Tibial nerve (tissue), 4 donors: ENCODE measurements around the gene IMP3. TPM values are rescaled to one million over a fixed set of nuclear protein-coding genes. Genes with fewer than 3 reads are reported as not detected.

Experiments
- DNase-seq, 2 donors: peaks; one replicate each; pipeline ENCODE4 v3.0.0-alpha.2; 2019; ENCODE audit warnings: low spot score in 2 of 2
- H3K27ac ChIP-seq, 4 donors: fragments of 200-600 bp; sonication (generic) in 3 of 4; one replicate each; pipeline ENCODE4 v1.5.1; 2017 to 2019; ENCODE audit warnings: mild to moderate bottlenecking in 1 of 4
- H3K27me3 ChIP-seq, 2 donors: fragments of 200-600 bp; sonication (generic) in 1 of 2; one replicate each; pipeline versions ENCODE4 v1.5.1 to v1.6.0; 2017 to 2019
- H3K36me3 ChIP-seq, 3 donors: fragments of 200-600 bp; sonication (generic); one replicate each; pipeline ENCODE4 v1.5.1; 2018 to 2019
- H3K4me1 ChIP-seq, 4 donors: fragments of 200-600 bp; sonication (generic) in 3 of 4; one replicate each; pipeline ENCODE4 v1.5.1; 2017 to 2019
- H3K4me3 ChIP-seq, 4 donors: fragments of 200-600 bp; sonication (generic) in 3 of 4; one replicate each; pipeline ENCODE4 v1.5.1; 2017 to 2019; ENCODE audit warnings: mild to moderate bottlenecking in 1 of 4, moderate library complexity in 1 of 4
- H3K9me3 ChIP-seq, 4 donors: fragments of 200-600 bp; sonication (generic) in 3 of 4; one replicate each; pipeline ENCODE4 v1.5.1; 2017 to 2019
- CTCF ChIP-seq, 5 experiments: fragments of 200-600 bp in 3 of 5; fragments of 450-650 bp in 2 of 5; sonication (generic) in 3 of 5; IDR thresholded peaks; one replicate each; pipeline ENCODE4 v1.5.1; 2016 to 2019; ENCODE audit warnings: antibody characterized with exemption in 5 of 5, mild to moderate bottlenecking in 3 of 5, moderate library complexity in 2 of 5
- EP300 ChIP-seq, 2 donors: sonication (generic); formaldehyde crosslinking; IDR thresholded peaks; one replicate each; pipeline ENCODE4 v1.6.1; 2017; ENCODE audit warnings: antibody characterized with exemption in 2 of 2, mild to moderate bottlenecking in 1 of 2
- POLR2A ChIP-seq, 2 donors: fragments of 450-650 bp; IDR thresholded peaks; one replicate each; pipeline ENCODE4 v1.6.1; 2017; ENCODE audit warnings: antibody characterized with exemption in 2 of 2, mild to moderate bottlenecking in 2 of 2, moderate library complexity in 2 of 2
- WGBS, 2 donors: methylation state at CpG; one replicate each; pipeline ENCODE4 v1.1.5; 2018; 5-methylcytosine and 5-hydroxymethylcytosine counted together
- total RNA-seq, 4 donors: library from RNA; depleted of rRNA; stranded (reverse); fragments of >200 nt; gene quantifications; one replicate each; pipeline ENCODE4 v1.1.0, GENCODE V29; 2016

Gene IMP3
- total RNA-seq, 4 donors from 2014 or later, result 163 to 179 (median 170) TPM

GRCh38 chr15:75646944-75647364 is 6.9 kb upstream of the IMP3 start:
- H3K27me3 ChIP-seq, result no peaks in the 10 kb centered on the region
- peak overlapping the region; percentile 74 to 91 (median 84) for H3K4me3 ChIP-seq
- H3K4me1 ChIP-seq, result peaks cover 0 to 46% (median 36%) of the 10 kb centered on the region in 4 donors
- H3K27ac ChIP-seq, result peak overlapping the region; percentile 89 to 96 (median 96)
- H3K36me3 ChIP-seq, result peaks cover 0 to 13% (median 0%) of the 10 kb centered on the region in 3 donors
- H3K9me3 ChIP-seq, result no peaks in the 10 kb centered on the region
- peak in 1 of 2 donors; percentile 39 for DNase-seq
- TF ChIP-seq POLR2A (IDR thresholded peaks at IDR 0.05) (no peak), EP300 (IDR thresholded peaks at IDR 0.05) (no peak), CTCF (IDR thresholded peaks at IDR 0.05) (no peak)
- 0 to 1% methylated on average over 21 to 26 of the region's 26 CpGs for WGBS, 2 donors

GRCh38 chr15:75646112-75646943 is 6.3 kb upstream of the IMP3 start:
- WGBS, 2 donors, result 29 to 37% methylated on average over 5 of the region's 5 CpGs
- Histone ChIP-seq H3K9me3 (no peaks in the 10 kb centered on the region), H3K27me3 (no peaks in the 10 kb centered on the region), H3K27ac (peak overlapping the region; percentile 89 to 96 (median 96)), H3K4me3 (peak overlapping the region; percentile 74 to 91 (median 84)), H3K4me1 (peaks cover 0 to 40% (median 30%) of the 10 kb centered on the region in 4 donors), H3K36me3 (peaks cover 0 to 13% (median 0%) of the 10 kb centered on the region in 3 donors)
- TF ChIP-seq CTCF (IDR thresholded peaks at IDR 0.05) (no peak), POLR2A (IDR thresholded peaks at IDR 0.05) (no peak), EP300 (IDR thresholded peaks at IDR 0.05) (no peak)
- no peak for DNase-seq

GRCh38 chr15:75644376-75644775 is 4.4 kb upstream of the IMP3 start:
- WGBS, 2 donors, result 74 to 79% methylated on average over 2 of the region's 2 CpGs
- peaks cover 0 to 27% (median 17%) of the 10 kb centered on the region in 4 donors for H3K4me1 ChIP-seq
- no peak overlapping the region for H3K27ac ChIP-seq
- H3K9me3 ChIP-seq, result no peaks in the 10 kb centered on the region
- TF ChIP-seq EP300 (IDR thresholded peaks at IDR 0.05) (no peak), CTCF (IDR thresholded peaks at IDR 0.05) (no peak)
- H3K4me3 ChIP-seq, result no peak overlapping the region
- H3K36me3 ChIP-seq, result peaks cover 0 to 3% (median 0%) of the 10 kb centered on the region in 3 donors
- no peak for DNase-seq
- no peaks in the 10 kb centered on the region for H3K27me3 ChIP-seq

- TF ChIP-seq POLR2A (IDR thresholded peaks at IDR 0.05) (no peak), CTCF (IDR thresholded peaks at IDR 0.05) (no peak), EP300 (IDR thresholded peaks at IDR 0.05) (no peak)
- DNase-seq, result no peak
- H3K4me3 ChIP-seq, result no peak overlapping the region
- H3K4me1 ChIP-seq, result peaks cover 0 to 43% (median 34%) of the 10 kb centered on the region in 4 donors
- H3K36me3 ChIP-seq, result peaks cover 0 to 7% (median 0%) of the 10 kb centered on the region in 3 donors
- WGBS, 2 donors, result 85 to 89% methylated on average over 5 of the region's 5 CpGs
- no peak overlapping the region for H3K27ac ChIP-seq
- no peaks in the 10 kb centered on the region for H3K9me3 ChIP-seq
- no peaks in the 10 kb centered on the region for H3K27me3 ChIP-seq
Observed at GRCh38 chr15:75641603-75642002, 1.6 kb upstream of the IMP3 start.

- Histone ChIP-seq H3K4me3 (peak overlapping the region in 1 of 4 donors; percentile 74), H3K9me3 (no peaks in the 10 kb centered on the region), H3K27ac (peak overlapping the region in 2 of 4 donors; percentile 94 to 95), H3K4me1 (peaks cover 0 to 42% (median 30%) of the 10 kb centered on the region in 4 donors), H3K36me3 (peaks cover 0 to 7% (median 0%) of the 10 kb centered on the region in 3 donors), H3K27me3 (no peaks in the 10 kb centered on the region)
- DNase-seq, result no peak
- no peak for TF ChIP-seq EP300 (IDR thresholded peaks at IDR 0.05)
- no peak for TF ChIP-seq POLR2A (IDR thresholded peaks at IDR 0.05)
- TF ChIP-seq CTCF (IDR thresholded peaks at IDR 0.05), result peak in 1 of 5 experiments; percentile 4
- WGBS, 2 donors, result 78 to 79% methylated on average over 4 of the region's 4 CpGs
Observed at GRCh38 chr15:75641179-75641503, 1.1 kb upstream of the IMP3 start.
